SJCRH30 (cell line): ENCODE results near the gene STAB1. TPM values are rescaled to one million over a fixed set of nuclear protein-coding genes. Genes with fewer than 3 reads are reported as not detected.
A peak's percentile ranks its signal among the peaks of the same experiment; 100 is the strongest.

Experiments
- DNase-seq, 2 experiments: peaks; one replicate each; pipeline ENCODE4 v3.0.0-alpha.2; 2015 to 2020
- H3K27ac ChIP-seq: fragments of 250-450 bp; sonication (Bioruptor Pico); 2 replicates; pipeline ENCODE4 v1.5.1; 2020; ENCODE audit warnings: mild to moderate bottlenecking, moderate library complexity
- H3K27me3 ChIP-seq: fragments of 250-450 bp; sonication (Bioruptor Pico); 2 replicates; pipeline ENCODE4 v1.5.1; 2020; ENCODE audit warnings: mild to moderate bottlenecking, moderate library complexity
- H3K36me3 ChIP-seq: fragments of 250-450 bp; sonication (Bioruptor Pico); 2 replicates; pipeline ENCODE4 v1.5.1; 2020; ENCODE audit warnings: mild to moderate bottlenecking, moderate library complexity
- H3K4me1 ChIP-seq: fragments of 250-450 bp; sonication (Bioruptor Pico); 2 replicates; pipeline ENCODE4 v1.5.1; 2020; ENCODE audit warnings: mild to moderate bottlenecking, moderate library complexity
- H3K4me3 ChIP-seq: fragments of 250-450 bp; sonication (Bioruptor Pico); 2 replicates; pipeline ENCODE4 v1.5.1; 2020; ENCODE audit warnings: mild to moderate bottlenecking, moderate library complexity
- H3K9me3 ChIP-seq: fragments of 250-450 bp; sonication (Bioruptor Pico); replicated peaks from 2 replicates; pipeline ENCODE4 v1.5.1; 2020; ENCODE audit warnings: mild to moderate bottlenecking, moderate library complexity
- total RNA-seq: library from RNA; depleted of rRNA; stranded (reverse); fragments of >200 nt; shearing (Covaris generic); gene quantifications from 2 replicates; pipeline ENCODE4 v1.2.3, GENCODE V29; 2014

STAB1 gene
- total RNA-seq, 1 experiment from 2014 or later: not detected

- H3K9me3 ChIP-seq: no peaks in the 10 kb centered on the region
- peak; percentile 81 to 87 for DNase-seq
- H3K27me3 ChIP-seq: no peaks in the 10 kb centered on the region
- peak within 1 kb of the TSS; percentile 100 for H3K4me3 ChIP-seq
- H3K36me3 ChIP-seq: peaks cover 26% of the 10 kb centered on the region
- H3K4me1 ChIP-seq: peaks cover 40% of the 10 kb centered on the region
- H3K27ac ChIP-seq: peak within 1 kb of the TSS; percentile 60; the same call in 1 of the 2 replicates
Observed at GRCh38 chr3:52455283-52456168, 39.6 kb upstream of the STAB1 start, which contains the start of gene NISCH. TSS of gene NISCH (plus strand) at chr3:52455604. CDS start at chr3:52455642, 38 bp downstream.

- H3K27me3 ChIP-seq: no peaks in the 10 kb centered on the region
- H3K36me3 ChIP-seq: peaks cover 28% of the 10 kb centered on the region
- peak; percentile 32 to 34 for DNase-seq
- peaks cover 34% of the 10 kb centered on the region for H3K4me1 ChIP-seq
- H3K27ac ChIP-seq: peak overlapping the region; percentile 60; the same call in 1 of the 2 replicates
- H3K4me3 ChIP-seq: peak overlapping the region; percentile 100
- no peaks in the 10 kb centered on the region for H3K9me3 ChIP-seq
Observed at GRCh38 chr3:52456169-52456799, 38.9 kb upstream of the STAB1 start.

- Histone ChIP-seq H3K9me3 (no peaks in the 10 kb centered on the region), H3K27me3 (no peaks in the 10 kb centered on the region), H3K4me1 (peaks cover 34% of the 10 kb centered on the region), H3K36me3 (peaks cover 28% of the 10 kb centered on the region), H3K4me3 (peak overlapping the region; percentile 100), H3K27ac (no peak overlapping the region)
- DNase-seq: no peak
Observed at GRCh38 chr3:52456800-52457183, 38.3 kb upstream of the STAB1 start.

DNA sequence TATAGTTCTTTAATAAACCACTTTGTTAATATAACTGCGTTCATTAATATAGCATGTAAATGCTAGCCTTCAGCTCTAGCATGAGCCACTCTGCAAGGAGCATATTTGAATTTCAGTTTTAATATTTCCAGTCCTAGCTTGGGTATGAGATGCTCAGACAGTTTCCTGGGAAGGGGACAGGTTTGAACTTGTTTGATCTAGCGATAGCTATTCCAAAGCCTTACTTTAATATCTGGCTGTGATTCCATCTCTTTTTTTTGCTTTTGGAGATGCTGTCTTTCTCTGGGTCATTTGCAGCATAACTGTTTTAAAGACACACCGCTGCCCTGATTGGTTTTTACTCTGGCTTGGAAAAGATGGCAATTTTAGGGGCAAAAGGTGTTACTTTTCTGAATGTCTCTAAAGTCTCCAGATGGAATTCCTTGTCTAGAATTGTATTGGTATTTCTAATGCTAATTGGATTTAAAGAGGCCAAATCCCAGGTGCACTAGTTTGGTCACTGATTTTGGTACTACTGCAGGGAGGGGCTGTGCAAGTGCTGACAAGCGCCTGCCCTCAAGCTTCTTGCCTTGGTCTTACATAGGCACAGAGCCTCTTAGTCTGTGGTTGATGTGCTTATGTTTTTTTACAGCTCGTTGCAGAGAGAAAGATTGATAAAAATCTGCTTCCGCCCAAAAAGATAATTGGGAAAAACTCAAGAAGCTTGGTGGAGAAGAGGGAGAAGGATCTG, 36.9 kb upstream of the STAB1 start:
- H3K27me3 ChIP-seq: no peaks in the 10 kb centered on the region
- no peak for DNase-seq
- no peak overlapping the region for H3K27ac ChIP-seq
- peaks cover 25% of the 10 kb centered on the region for H3K4me1 ChIP-seq
- H3K9me3 ChIP-seq: no peaks in the 10 kb centered on the region
- peaks cover 31% of the 10 kb centered on the region for H3K36me3 ChIP-seq
- no peak overlapping the region for H3K4me3 ChIP-seq

DNA sequence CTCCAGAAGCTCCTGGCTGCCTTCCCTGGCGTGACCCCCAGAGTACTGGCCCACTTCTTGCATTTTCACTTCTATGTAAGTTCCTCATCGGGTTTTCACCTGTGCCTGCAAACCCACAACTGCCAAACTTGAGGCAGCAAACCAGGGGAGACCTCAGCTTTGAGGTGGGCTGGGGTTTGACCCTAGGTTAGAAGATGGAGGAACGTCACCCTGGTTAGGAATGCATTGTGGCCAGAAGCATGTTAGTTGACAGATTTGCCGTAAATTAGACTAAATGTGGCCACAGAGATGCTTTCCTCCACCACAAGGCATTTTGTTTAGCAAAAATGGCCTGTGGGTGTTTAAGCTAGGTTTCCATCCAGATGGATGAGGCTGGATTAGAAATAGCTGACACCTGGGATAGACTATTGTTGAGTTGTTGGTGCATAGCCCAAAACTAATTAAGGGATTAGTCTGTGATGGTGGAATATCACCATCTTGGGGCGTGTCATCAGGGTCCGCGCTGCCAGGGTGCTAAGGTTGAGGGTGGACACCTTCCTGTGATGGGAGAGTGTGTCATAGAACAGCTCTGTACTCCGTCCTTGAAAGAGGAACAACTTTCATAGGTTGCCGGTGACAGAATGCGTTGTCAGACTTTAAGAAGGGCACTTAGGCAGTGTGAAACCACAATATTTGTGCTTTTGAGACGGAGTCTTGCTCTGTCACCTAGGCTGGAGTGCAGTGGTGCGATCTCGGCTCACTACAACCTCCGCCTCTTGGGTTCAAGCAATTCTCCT, 36.2 kb upstream of the STAB1 start:
- no peaks in the 10 kb centered on the region for H3K27me3 ChIP-seq
- peaks cover 33% of the 10 kb centered on the region for H3K36me3 ChIP-seq
- H3K27ac ChIP-seq: no peak overlapping the region
- peaks cover 17% of the 10 kb centered on the region for H3K4me1 ChIP-seq
- H3K9me3 ChIP-seq: no peaks in the 10 kb centered on the region
- no peak overlapping the region for H3K4me3 ChIP-seq
- no peak for DNase-seq

GRCh38 chr3:52461874-52462273, 33.3 kb upstream of the STAB1 start:
- Histone ChIP-seq H3K27ac (no peak overlapping the region), H3K36me3 (peaks cover 41% of the 10 kb centered on the region), H3K9me3 (no peaks in the 10 kb centered on the region), H3K27me3 (no peaks in the 10 kb centered on the region), H3K4me3 (no peak overlapping the region), H3K4me1 (peaks cover under 1% of the 10 kb centered on the region; the same call in 1 of the 2 replicates)
- no peak for DNase-seq

GRCh38 chr3:52463416-52463815, 31.7 kb upstream of the STAB1 start:
- DNase-seq: no peak
- H3K9me3 ChIP-seq: no peaks in the 10 kb centered on the region
- H3K4me1 ChIP-seq: no peaks in the 10 kb centered on the region
- no peak overlapping the region for H3K27ac ChIP-seq
- H3K4me3 ChIP-seq: no peak overlapping the region
- H3K36me3 ChIP-seq: peaks cover 36% of the 10 kb centered on the region
- H3K27me3 ChIP-seq: no peaks in the 10 kb centered on the region

GRCh38 chr3:52468336-52468735, 26.8 kb upstream of the STAB1 start:
- no peaks in the 10 kb centered on the region for H3K9me3 ChIP-seq
- DNase-seq: no peak
- H3K36me3 ChIP-seq: peaks cover 39% of the 10 kb centered on the region
- H3K27ac ChIP-seq: no peak overlapping the region
- H3K4me3 ChIP-seq: no peak overlapping the region
- H3K4me1 ChIP-seq: no peaks in the 10 kb centered on the region
- no peaks in the 10 kb centered on the region for H3K27me3 ChIP-seq

DNA sequence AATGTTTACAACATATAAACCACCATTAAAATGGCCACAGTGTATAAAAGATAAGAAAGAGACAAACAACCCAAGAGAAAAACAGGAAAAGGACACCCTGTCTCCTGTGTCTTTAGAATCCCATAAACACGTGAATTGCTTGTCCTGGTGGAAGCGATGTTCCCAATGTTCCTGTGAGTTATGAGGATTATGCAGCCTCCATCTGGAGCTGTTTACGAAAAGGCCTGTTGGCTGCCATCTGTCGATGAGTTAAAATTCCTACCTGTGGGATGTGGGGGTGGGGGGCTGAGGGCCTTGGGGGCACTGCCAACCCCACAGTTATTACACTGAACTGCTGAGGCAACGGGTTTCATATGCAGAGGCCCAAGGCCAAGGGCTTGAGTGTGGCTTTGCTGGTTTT, 26.1 kb upstream of the STAB1 start:
- Histone ChIP-seq H3K27me3 (no peaks in the 10 kb centered on the region), H3K9me3 (no peaks in the 10 kb centered on the region), H3K4me1 (no peaks in the 10 kb centered on the region), H3K27ac (no peak overlapping the region), H3K4me3 (no peak overlapping the region), H3K36me3 (peaks cover 45% of the 10 kb centered on the region)
- DNase-seq: no peak

DNA sequence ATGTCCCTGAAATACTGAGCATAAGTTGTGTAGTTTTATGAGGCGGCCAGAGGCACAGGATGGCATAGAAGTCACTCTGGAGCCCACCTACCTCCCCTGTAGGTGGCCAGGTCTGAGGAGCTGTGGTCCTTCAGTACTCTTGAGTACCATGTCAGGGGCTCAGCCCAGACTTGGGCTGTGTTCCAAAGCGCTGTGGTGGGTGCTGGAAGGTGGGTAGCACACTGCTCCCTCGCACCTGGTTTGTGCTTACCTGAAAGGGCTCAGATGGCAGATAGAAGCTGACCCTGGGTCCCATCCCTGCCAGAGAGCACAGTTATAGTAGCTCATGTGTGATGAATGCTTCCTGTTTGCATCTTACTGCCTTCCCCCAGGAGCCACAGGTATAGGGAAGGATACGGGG, 24.2 kb upstream of the STAB1 start:
- peaks cover 54% of the 10 kb centered on the region for H3K36me3 ChIP-seq
- no peak overlapping the region for H3K4me3 ChIP-seq
- no peaks in the 10 kb centered on the region for H3K27me3 ChIP-seq
- no peaks in the 10 kb centered on the region for H3K4me1 ChIP-seq
- no peaks in the 10 kb centered on the region for H3K9me3 ChIP-seq
- DNase-seq: no peak
- no peak overlapping the region for H3K27ac ChIP-seq

- H3K36me3 ChIP-seq: peaks cover 58% of the 10 kb centered on the region
- H3K4me3 ChIP-seq: no peak overlapping the region
- no peak for DNase-seq
- no peaks in the 10 kb centered on the region for H3K4me1 ChIP-seq
- H3K27ac ChIP-seq: no peak overlapping the region
- no peaks in the 10 kb centered on the region for H3K9me3 ChIP-seq
- H3K27me3 ChIP-seq: no peaks in the 10 kb centered on the region
Observed at GRCh38 chr3:52471371-52472238, 23.5 kb upstream of the STAB1 start.

- peaks cover 62% of the 10 kb centered on the region for H3K36me3 ChIP-seq
- H3K27ac ChIP-seq: no peak overlapping the region
- H3K9me3 ChIP-seq: no peaks in the 10 kb centered on the region
- H3K4me3 ChIP-seq: no peak overlapping the region
- H3K4me1 ChIP-seq: no peaks in the 10 kb centered on the region
- H3K27me3 ChIP-seq: no peaks in the 10 kb centered on the region
- DNase-seq: no peak
Observed at GRCh38 chr3:52472239-52473000, 22.7 kb upstream of the STAB1 start.

DNA sequence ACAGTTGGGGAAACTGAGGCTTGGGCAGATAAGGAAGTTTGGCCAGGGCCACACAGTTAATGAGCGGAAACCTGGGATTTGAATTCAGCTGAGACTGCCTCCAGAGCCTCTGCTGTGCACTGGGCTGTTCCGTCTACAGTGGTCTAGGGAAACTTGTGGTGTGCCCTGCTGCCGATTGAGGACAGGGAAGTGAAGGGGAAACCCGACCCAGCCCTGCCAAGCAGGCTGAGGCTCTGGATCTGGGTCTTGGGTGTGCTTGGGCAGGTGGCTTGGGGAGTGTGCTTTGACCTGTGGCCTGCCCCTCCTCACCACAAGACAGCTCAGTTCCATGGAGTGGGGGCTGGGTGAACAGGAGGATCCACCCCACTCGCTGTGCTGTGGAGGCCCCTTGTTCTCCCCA, 22.1 kb upstream of the STAB1 start:
- no peak overlapping the region for H3K27ac ChIP-seq
- no peaks in the 10 kb centered on the region for H3K4me1 ChIP-seq
- no peaks in the 10 kb centered on the region for H3K27me3 ChIP-seq
- H3K36me3 ChIP-seq: peaks cover 62% of the 10 kb centered on the region
- H3K9me3 ChIP-seq: no peaks in the 10 kb centered on the region
- DNase-seq: no peak
- H3K4me3 ChIP-seq: no peak overlapping the region
